Measurements from ENCODE around the gene GNAQ. TPM values are rescaled to one million over a fixed set of nuclear protein-coding genes. Genes with fewer than 3 reads are reported as not detected.

Gene GNAQ
- total RNA-seq (2021) (48.6 to 55.5 TPM (median 50.4 TPM) in 3 replicates), Bru-seq, nascent RNA (percentile 81 among the genes with signal in this experiment)
- long read RNA-seq, experiment 1, full-length matches to known transcripts, result 244 of 317 reads
- long read RNA-seq, experiment 1, partial matches to known transcripts, result 38 of 317 reads
- long read RNA-seq, experiment 1, other reads (novel, unspliced or antisense), result 35 of 317 reads
- long read RNA-seq, experiment 2, full-length matches to known transcripts, result 15 of 70 reads
- long read RNA-seq, experiment 2, partial matches to known transcripts, result 4 of 70 reads
- long read RNA-seq, experiment 2, other reads (novel, unspliced or antisense), result 51 of 70 reads
- long read RNA-seq, experiment 3, partial matches to known transcripts, result 0 of 2 reads
- long read RNA-seq, experiment 3, other reads (novel, unspliced or antisense), result 2 of 2 reads

DNA sequence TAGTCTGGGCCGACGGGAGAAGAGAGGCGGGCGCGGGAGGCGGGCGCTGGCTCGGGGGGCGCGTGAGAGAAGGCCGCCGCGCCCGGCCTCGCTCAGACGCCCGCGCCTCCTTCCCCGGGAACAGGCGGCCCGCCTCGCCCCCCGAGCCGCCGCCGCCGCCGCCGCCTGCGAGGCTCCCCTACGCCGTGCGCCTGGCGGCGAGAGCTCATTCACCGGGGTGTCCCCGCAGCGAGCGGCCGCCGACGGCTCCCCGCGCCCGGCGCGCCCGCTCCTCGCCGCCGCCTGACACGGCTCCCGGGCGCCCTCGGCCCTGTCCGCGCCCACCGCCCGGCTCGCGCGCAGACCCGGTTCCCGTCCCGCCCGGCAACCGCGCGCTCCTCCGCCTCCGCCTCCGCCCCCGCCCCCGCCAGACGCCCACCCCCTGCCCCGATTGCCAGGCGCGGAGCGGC lies at the start of gene GNAQ:
TSS of gene GNAQ (minus strand) at position 368 of the 449 bp plus-strand sequence. CDS start 576 bp downstream, outside the sequence.
- ChIA-PET CTCF (interaction anchor here (1.4 kb wide), 1 partner anchor 54 kb away, joined by 4 read pairs; no protein-coding TSS in a partner anchor), POLR2A (no interaction called here)
- H3K27me3 Mint-ChIP-seq (ENCODE audit: low read depth), result peaks cover 3% of the 10 kb centered on the region; the same call in 1 of the 2 replicates
- H3K4me1 Mint-ChIP-seq, result peaks cover 48% of the 10 kb centered on the region
- H3K9me3 Mint-ChIP-seq, result peaks cover 9% of the 10 kb centered on the region; the same call in 1 of the 2 replicates
- DNase-seq (ENCODE audit: low spot score) (peak; percentile 46), ATAC-seq (peak; percentile 15)
- TF ChIP-seq ZNF423 (CRISPR knock-in tag; IDR thresholded peaks at IDR 0.05), result no peak
- no peak for TF ChIP-seq ZNF232 (CRISPR knock-in tag; IDR thresholded peaks at IDR 0.05)
- TF ChIP-seq SP1 (CRISPR knock-in tag; conservative IDR thresholded peaks at IDR 0.05), result 0 out of 2 replicates have a peak, but pooled peaks have one; percentile 12
- TF ChIP-seq, protein P1, sequence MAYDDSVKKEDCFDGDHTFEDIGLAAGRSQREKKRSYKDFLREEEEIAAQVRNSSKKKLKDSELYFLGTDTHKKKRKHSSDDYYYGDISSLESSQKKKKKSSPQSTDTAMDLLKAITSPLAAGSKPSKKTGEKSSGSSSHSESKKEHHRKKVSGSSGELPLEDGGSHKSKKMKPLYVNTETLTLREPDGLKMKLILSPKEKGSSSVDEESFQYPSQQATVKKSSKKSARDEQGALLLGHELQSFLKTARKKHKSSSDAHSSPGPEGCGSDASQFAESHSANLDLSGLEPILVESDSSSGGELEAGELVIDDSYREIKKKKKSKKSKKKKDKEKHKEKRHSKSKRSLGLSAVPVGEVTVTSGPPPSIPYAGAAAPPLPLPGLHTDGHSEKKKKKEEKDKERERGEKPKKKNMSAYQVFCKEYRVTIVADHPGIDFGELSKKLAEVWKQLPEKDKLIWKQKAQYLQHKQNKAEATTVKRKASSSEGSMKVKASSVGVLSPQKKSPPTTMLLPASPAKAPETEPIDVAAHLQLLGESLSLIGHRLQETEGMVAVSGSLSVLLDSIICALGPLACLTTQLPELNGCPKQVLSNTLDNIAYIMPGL (CRISPR knock-in tag; IDR thresholded peaks at IDR 0.05), result peak; percentile 6; the same call in 1 of the 2 replicates
- no peak for TF ChIP-seq NFATC4 (CRISPR knock-in tag; IDR thresholded peaks at IDR 0.05)
- TF ChIP-seq, protein P2, sequence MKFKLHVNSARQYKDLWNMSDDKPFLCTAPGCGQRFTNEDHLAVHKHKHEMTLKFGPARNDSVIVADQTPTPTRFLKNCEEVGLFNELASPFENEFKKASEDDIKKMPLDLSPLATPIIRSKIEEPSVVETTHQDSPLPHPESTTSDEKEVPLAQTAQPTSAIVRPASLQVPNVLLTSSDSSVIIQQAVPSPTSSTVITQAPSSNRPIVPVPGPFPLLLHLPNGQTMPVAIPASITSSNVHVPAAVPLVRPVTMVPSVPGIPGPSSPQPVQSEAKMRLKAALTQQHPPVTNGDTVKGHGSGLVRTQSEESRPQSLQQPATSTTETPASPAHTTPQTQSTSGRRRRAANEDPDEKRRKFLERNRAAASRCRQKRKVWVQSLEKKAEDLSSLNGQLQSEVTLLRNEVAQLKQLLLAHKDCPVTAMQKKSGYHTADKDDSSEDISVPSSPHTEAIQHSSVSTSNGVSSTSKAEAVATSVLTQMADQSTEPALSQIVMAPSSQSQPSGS (CRISPR knock-in tag; IDR thresholded peaks at IDR 0.05; ENCODE audit: borderline replicate concordance, low read depth), result no peak
- TF ChIP-seq, protein P3, sequence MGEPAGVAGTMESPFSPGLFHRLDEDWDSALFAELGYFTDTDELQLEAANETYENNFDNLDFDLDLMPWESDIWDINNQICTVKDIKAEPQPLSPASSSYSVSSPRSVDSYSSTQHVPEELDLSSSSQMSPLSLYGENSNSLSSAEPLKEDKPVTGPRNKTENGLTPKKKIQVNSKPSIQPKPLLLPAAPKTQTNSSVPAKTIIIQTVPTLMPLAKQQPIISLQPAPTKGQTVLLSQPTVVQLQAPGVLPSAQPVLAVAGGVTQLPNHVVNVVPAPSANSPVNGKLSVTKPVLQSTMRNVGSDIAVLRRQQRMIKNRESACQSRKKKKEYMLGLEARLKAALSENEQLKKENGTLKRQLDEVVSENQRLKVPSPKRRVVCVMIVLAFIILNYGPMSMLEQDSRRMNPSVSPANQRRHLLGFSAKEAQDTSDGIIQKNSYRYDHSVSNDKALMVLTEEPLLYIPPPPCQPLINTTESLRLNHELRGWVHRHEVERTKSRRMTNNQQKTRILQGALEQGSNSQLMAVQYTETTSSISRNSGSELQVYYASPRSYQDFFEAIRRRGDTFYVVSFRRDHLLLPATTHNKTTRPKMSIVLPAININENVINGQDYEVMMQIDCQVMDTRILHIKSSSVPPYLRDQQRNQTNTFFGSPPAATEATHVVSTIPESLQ (CRISPR knock-in tag; IDR thresholded peaks at IDR 0.05), result no peak
- TF ChIP-seq NFE2L1 (CRISPR knock-in tag; IDR thresholded peaks at IDR 0.05), result no peak
- TF ChIP-seq, protein P4, sequence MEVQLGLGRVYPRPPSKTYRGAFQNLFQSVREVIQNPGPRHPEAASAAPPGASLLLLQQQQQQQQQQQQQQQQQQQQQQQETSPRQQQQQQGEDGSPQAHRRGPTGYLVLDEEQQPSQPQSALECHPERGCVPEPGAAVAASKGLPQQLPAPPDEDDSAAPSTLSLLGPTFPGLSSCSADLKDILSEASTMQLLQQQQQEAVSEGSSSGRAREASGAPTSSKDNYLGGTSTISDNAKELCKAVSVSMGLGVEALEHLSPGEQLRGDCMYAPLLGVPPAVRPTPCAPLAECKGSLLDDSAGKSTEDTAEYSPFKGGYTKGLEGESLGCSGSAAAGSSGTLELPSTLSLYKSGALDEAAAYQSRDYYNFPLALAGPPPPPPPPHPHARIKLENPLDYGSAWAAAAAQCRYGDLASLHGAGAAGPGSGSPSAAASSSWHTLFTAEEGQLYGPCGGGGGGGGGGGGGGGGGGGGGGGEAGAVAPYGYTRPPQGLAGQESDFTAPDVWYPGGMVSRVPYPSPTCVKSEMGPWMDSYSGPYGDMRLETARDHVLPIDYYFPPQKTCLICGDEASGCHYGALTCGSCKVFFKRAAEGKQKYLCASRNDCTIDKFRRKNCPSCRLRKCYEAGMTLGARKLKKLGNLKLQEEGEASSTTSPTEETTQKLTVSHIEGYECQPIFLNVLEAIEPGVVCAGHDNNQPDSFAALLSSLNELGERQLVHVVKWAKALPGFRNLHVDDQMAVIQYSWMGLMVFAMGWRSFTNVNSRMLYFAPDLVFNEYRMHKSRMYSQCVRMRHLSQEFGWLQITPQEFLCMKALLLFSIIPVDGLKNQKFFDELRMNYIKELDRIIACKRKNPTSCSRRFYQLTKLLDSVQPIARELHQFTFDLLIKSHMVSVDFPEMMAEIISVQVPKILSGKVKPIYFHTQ (CRISPR knock-in tag; IDR thresholded peaks at IDR 0.05), result no peak
- no peak for TF ChIP-seq EMX1 (CRISPR knock-in tag; IDR thresholded peaks at IDR 0.05)
- no peak for TF ChIP-seq ZNF138 (CRISPR knock-in tag; conservative IDR thresholded peaks at IDR 0.05)
- no peak for TF ChIP-seq NFYB (CRISPR knock-in tag; conservative IDR thresholded peaks at IDR 0.05; ENCODE audit: low read depth)
- TF ChIP-seq SMAD4 (CRISPR knock-in tag; IDR thresholded peaks at IDR 0.05), result no peak
- no peak for TF ChIP-seq SOX15 (CRISPR knock-in tag; IDR thresholded peaks at IDR 0.05)
- TF ChIP-seq, protein P5, sequence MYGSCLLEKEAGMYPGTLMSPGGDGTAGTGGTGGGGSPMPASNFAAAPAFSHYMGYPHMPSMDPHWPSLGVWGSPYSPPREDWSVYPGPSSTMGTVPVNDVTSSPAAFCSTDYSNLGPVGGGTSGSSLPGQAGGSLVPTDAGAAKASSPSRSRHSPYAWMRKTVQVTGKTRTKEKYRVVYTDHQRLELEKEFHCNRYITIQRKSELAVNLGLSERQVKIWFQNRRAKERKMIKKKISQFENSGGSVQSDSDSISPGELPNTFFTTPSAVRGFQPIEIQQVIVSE (CRISPR knock-in tag; IDR thresholded peaks at IDR 0.05; ENCODE audit: borderline replicate concordance), result no peak
- TF ChIP-seq, protein P6, sequence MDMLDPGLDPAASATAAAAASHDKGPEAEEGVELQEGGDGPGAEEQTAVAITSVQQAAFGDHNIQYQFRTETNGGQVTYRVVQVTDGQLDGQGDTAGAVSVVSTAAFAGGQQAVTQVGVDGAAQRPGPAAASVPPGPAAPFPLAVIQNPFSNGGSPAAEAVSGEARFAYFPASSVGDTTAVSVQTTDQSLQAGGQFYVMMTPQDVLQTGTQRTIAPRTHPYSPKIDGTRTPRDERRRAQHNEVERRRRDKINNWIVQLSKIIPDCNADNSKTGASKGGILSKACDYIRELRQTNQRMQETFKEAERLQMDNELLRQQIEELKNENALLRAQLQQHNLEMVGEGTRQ (CRISPR knock-in tag; IDR thresholded peaks at IDR 0.05), result no peak
- H3K4me3 Mint-ChIP-seq, result peak within 1 kb of the TSS; percentile 94
- peak within 1 kb of the TSS; percentile 95 for H3K27ac Mint-ChIP-seq
- peaks cover 7% of the 10 kb centered on the region for H3K36me3 Mint-ChIP-seq

Measured in WTC11 (cell line).